GM23248 (cell line): ENCODE measurements around the gene TNPO3.

ENCODE experiments used
- EZH2 ChIP-seq: fragments of 200-600 bp; sonication (generic); IDR thresholded peaks from 2 replicates; pipeline ENCODE4 v1.6.1; 2018; ENCODE audit warnings: antibody characterized with exemption, mild to moderate bottlenecking; ENCODE audit not compliant: insufficient read depth, poor library complexity, severe bottlenecking
- EZH2phosphoT487 ChIP-seq: fragments of 200-600 bp; sonication (generic); IDR thresholded peaks from 2 replicates; pipeline ENCODE4 v1.6.1; 2018; ENCODE audit warnings: antibody characterized with exemption, moderate library complexity, mild to moderate bottlenecking, low read depth; ENCODE audit not compliant: insufficient read depth

- TF ChIP-seq EZH2 (no peak), EZH2phosphoT487 (no peak)
Measured at GRCh38 chr7:129024125-129024524, 30.8 kb downstream of the TNPO3 start.
